Natural killer cell treated with Interleukin-12 subunit alpha and Interleukin-12 subunit beta and Interleukin-15 and Interleukin-18, amount 100 ng/mL, for 72 hours (primary cell): ENCODE data around the gene QPRT. TPM values are rescaled to one million over a fixed set of nuclear protein-coding genes. Genes with fewer than 3 reads are reported as not detected.
"Not testable (repeated sequence)": the region's sequence is repeated elsewhere in the genome, so short reads cannot be mapped to it uniquely, and the experiment has no call there.

Experiments
- ATAC-seq, 2 donors: fragments of 150-1000 bp; cut with Tn5 transposase in 1 of 2; sonication (Bioruptor Pico), chemical (Tn5 transposase) in 1 of 2; 2 replicates each; pipeline ENCODE4 v1.10.0; 2021
- DNase-seq: peaks from one replicate; pipeline ENCODE4 v3.0.0; 2022; ENCODE audit warnings: low spot score
- H3K27ac Mint-ChIP-seq, 2 donors: 1 replicate in 1 of 2; 2 replicates in 1 of 2; pipeline ENCODE4 v1.8.0; 2022; ENCODE audit warnings: mixed read lengths in 2 of 2, mild to moderate bottlenecking in 1 of 2, moderate library complexity in 1 of 2
- H3K27me3 Mint-ChIP-seq, 2 donors: 1 replicate in 1 of 2; 2 replicates in 1 of 2; pipeline ENCODE4 v1.8.0; 2022; ENCODE audit warnings: mixed read lengths in 2 of 2
- H3K36me3 Mint-ChIP-seq: one replicate; pipeline ENCODE4 v1.8.0; 2022; ENCODE audit warnings: mixed read lengths
- H3K4me1 Mint-ChIP-seq, 2 donors: 1 replicate in 1 of 2; 2 replicates in 1 of 2; pipeline ENCODE4 v1.8.0; 2022; ENCODE audit warnings: low read depth in 2 of 2, mixed read lengths in 2 of 2, mild to moderate bottlenecking in 1 of 2
- H3K4me3 Mint-ChIP-seq: one replicate; pipeline ENCODE4 v1.8.0; 2022; ENCODE audit warnings: mixed read lengths
- H3K9me3 Mint-ChIP-seq: 2 replicates; pipeline ENCODE4 v1.8.0; 2022; ENCODE audit warnings: mixed read lengths
- total RNA-seq, 2 donors: library from RNA; stranded (reverse); gene quantifications; one replicate each; pipeline ENCODE4 v1.2.3, GENCODE V29; 2022

The QPRT gene
- total RNA-seq, 2 donors from 2014 or later = 3.3 to 5.6 TPM

GRCh38 chr16:29689490-29690351 lies 10.7 kb downstream of the QPRT start:
- H3K4me3 Mint-ChIP-seq, H3K9me3 Mint-ChIP-seq, H3K36me3 Mint-ChIP-seq, DNase-seq, H3K27ac Mint-ChIP-seq, ATAC-seq, H3K27me3 Mint-ChIP-seq: not testable (repeated sequence)
- H3K4me1 Mint-ChIP-seq = peaks cover 0 to 14% of the 10 kb centered on the region in 2 donors

- not testable (repeated sequence) for DNase-seq, H3K9me3 Mint-ChIP-seq, H3K4me1 Mint-ChIP-seq, H3K36me3 Mint-ChIP-seq, H3K4me3 Mint-ChIP-seq, ATAC-seq, H3K27ac Mint-ChIP-seq, H3K27me3 Mint-ChIP-seq
These were observed 13.6 kb downstream of the QPRT start for GRCh38 chr16:29692606-29693005.

- peak in 1 of 2 donors; percentile 34 for ATAC-seq
- Mint-ChIP-seq H3K4me3 (no peak overlapping the region), H3K27ac (no peak overlapping the region), H3K9me3 (no peaks in the 10 kb centered on the region), H3K36me3 (no peaks in the 10 kb centered on the region), H3K27me3 (no peaks in the 10 kb centered on the region), H3K4me1 (peaks cover 0 to 9% of the 10 kb centered on the region in 2 donors)
- no peak for DNase-seq
These were observed 15.6 kb downstream of the QPRT start for GRCh38 chr16:29694384-29695195.

- ATAC-seq = not testable (repeated sequence)
These were observed 16.7 kb downstream of the QPRT start for GRCh38 chr16:29695675-29696074.

GRCh38 chr16:29696881-29697331 lies 17.9 kb downstream of the QPRT start:
- H3K4me3 Mint-ChIP-seq = no peak overlapping the region
- no peak for ATAC-seq
- H3K27ac Mint-ChIP-seq = no peak overlapping the region
- H3K4me1 Mint-ChIP-seq = peaks cover 12 to 16% of the 10 kb centered on the region in 2 donors
- DNase-seq = no peak
- no peaks in the 10 kb centered on the region for H3K27me3 Mint-ChIP-seq
- no peaks in the 10 kb centered on the region for H3K36me3 Mint-ChIP-seq
- H3K9me3 Mint-ChIP-seq = no peaks in the 10 kb centered on the region

More at GRCh38 chr16:29695675-29696074, 16.7 kb downstream of the QPRT start:
- not testable (repeated sequence) for H3K9me3 Mint-ChIP-seq, H3K27me3 Mint-ChIP-seq, H3K4me3 Mint-ChIP-seq, H3K4me1 Mint-ChIP-seq, H3K36me3 Mint-ChIP-seq, DNase-seq
- peak overlapping the region in 1 of 2 donors; percentile 16 for H3K27ac Mint-ChIP-seq

GRCh38 chr16:29697391-29697790 lies 18.4 kb downstream of the QPRT start:
- Mint-ChIP-seq H3K9me3 (no peaks in the 10 kb centered on the region), H3K27ac (no peak overlapping the region), H3K36me3 (no peaks in the 10 kb centered on the region), H3K4me1 (peaks cover 17 to 21% of the 10 kb centered on the region in 2 donors), H3K27me3 (no peaks in the 10 kb centered on the region), H3K4me3 (no peak overlapping the region)
- no peak for DNase-seq
- ATAC-seq = no peak

GRCh38 chr16:29698042-29698441 lies 19.1 kb downstream of the QPRT start:
- H3K27me3 Mint-ChIP-seq = no peaks in the 10 kb centered on the region
- no peak overlapping the region for H3K27ac Mint-ChIP-seq
- no peaks in the 10 kb centered on the region for H3K9me3 Mint-ChIP-seq
- DNase-seq (no peak), ATAC-seq (no peak)
- H3K4me1 Mint-ChIP-seq = peaks cover 20 to 27% of the 10 kb centered on the region in 2 donors
- H3K36me3 Mint-ChIP-seq = no peaks in the 10 kb centered on the region
- no peak overlapping the region for H3K4me3 Mint-ChIP-seq

- Mint-ChIP-seq H3K27me3 (no peaks in the 10 kb centered on the region), H3K4me1 (peaks cover 20 to 27% of the 10 kb centered on the region in 2 donors), H3K36me3 (no peaks in the 10 kb centered on the region), H3K27ac (no peak overlapping the region), H3K4me3 (no peak overlapping the region), H3K9me3 (no peaks in the 10 kb centered on the region)
- no peak for DNase-seq
- no peak for ATAC-seq
These were observed 19.7 kb downstream of the QPRT start for GRCh38 chr16:29698484-29699323.

GRCh38 chr16:29699324-29700219 lies 20.6 kb downstream of the QPRT start:
- H3K9me3 Mint-ChIP-seq = no peaks in the 10 kb centered on the region
- H3K4me3 Mint-ChIP-seq = no peak overlapping the region
- no peaks in the 10 kb centered on the region for H3K27me3 Mint-ChIP-seq
- no peak overlapping the region for H3K27ac Mint-ChIP-seq
- no peak for ATAC-seq
- DNase-seq = no peak
- H3K36me3 Mint-ChIP-seq = no peaks in the 10 kb centered on the region
- H3K4me1 Mint-ChIP-seq = peaks cover 20 to 27% of the 10 kb centered on the region in 2 donors

- Mint-ChIP-seq H3K27me3 (no peaks in the 10 kb centered on the region), H3K4me3 (peak overlapping the region; percentile 79), H3K9me3 (no peaks in the 10 kb centered on the region), H3K36me3 (no peaks in the 10 kb centered on the region), H3K4me1 (peaks cover 20 to 27% of the 10 kb centered on the region in 2 donors), H3K27ac (peak overlapping the region; percentile 88 to 89)
- ATAC-seq (peak; percentile 57 to 77), DNase-seq (peak; percentile 76)
These were observed 21.4 kb downstream of the QPRT start for GRCh38 chr16:29700253-29700987.

- no peak for ATAC-seq
- Mint-ChIP-seq H3K36me3 (no peaks in the 10 kb centered on the region), H3K27ac (peak overlapping the region; percentile 88 to 89), H3K27me3 (no peaks in the 10 kb centered on the region), H3K4me1 (peaks cover 20 to 27% of the 10 kb centered on the region in 2 donors), H3K9me3 (no peaks in the 10 kb centered on the region), H3K4me3 (no peak overlapping the region)
- no peak for DNase-seq
These were observed 22.2 kb downstream of the QPRT start for GRCh38 chr16:29701214-29701555.

GRCh38 chr16:29702269-29702668 lies 23.3 kb downstream of the QPRT start:
- H3K27me3 Mint-ChIP-seq = no peaks in the 10 kb centered on the region
- ATAC-seq = peak; percentile 41 to 64
- DNase-seq = no peak
- peak overlapping the region; percentile 88 to 89 for H3K27ac Mint-ChIP-seq
- H3K9me3 Mint-ChIP-seq = no peaks in the 10 kb centered on the region
- H3K4me1 Mint-ChIP-seq = peaks cover 20 to 27% of the 10 kb centered on the region in 2 donors
- H3K4me3 Mint-ChIP-seq = peak overlapping the region; percentile 79
- H3K36me3 Mint-ChIP-seq = no peaks in the 10 kb centered on the region
